Brain microvascular endothelial cell (primary cell): Measurements from ENCODE around the gene NF1.
A peak's percentile ranks its signal among the peaks of the same experiment; 100 is the strongest.

ENCODE experiments used
- DNase-seq: peaks from one replicate; pipeline ENCODE4 v3.0.0-alpha.2; 2020
- H3K27ac ChIP-seq: fragments of 250-450 bp; sonication (Bioruptor Pico); 2 replicates; pipeline ENCODE4 v1.5.1; 2020; ENCODE audit warnings: mild to moderate bottlenecking, moderate library complexity
- H3K27me3 ChIP-seq: fragments of 250-450 bp; sonication (Bioruptor Pico); replicated peaks from 2 replicates; pipeline ENCODE4 v1.5.1; 2020; ENCODE audit warnings: mild to moderate bottlenecking
- H3K36me3 ChIP-seq: fragments of 250-450 bp; sonication (Bioruptor Pico); replicated peaks from 2 replicates; pipeline ENCODE4 v1.5.1; 2020; ENCODE audit warnings: mild to moderate bottlenecking
- H3K4me3 ChIP-seq: 2 replicates; pipeline ENCODE4 v1.5.1; 2011; ENCODE audit warnings: low read depth, mild to moderate bottlenecking, control low read depth, low read length, moderate library complexity
- in situ Hi-C: cut with HindIII; loops from 2 replicates; pipeline ENCODE4 v1.10.0; 2017; ENCODE audit warnings: low sequenced_read_pairs, low pct_ligation_motif_present
- TF ChIP-seq, protein P1 (sequence below): IDR thresholded peaks from 2 replicates; pipeline ENCODE4 v1.5.1; 2011; ENCODE audit warnings: low read depth, mild to moderate bottlenecking, moderate library complexity, low read length, control low read depth, inconsistent platforms; ENCODE audit errors: missing control alignments

NF1 gene

DNA sequence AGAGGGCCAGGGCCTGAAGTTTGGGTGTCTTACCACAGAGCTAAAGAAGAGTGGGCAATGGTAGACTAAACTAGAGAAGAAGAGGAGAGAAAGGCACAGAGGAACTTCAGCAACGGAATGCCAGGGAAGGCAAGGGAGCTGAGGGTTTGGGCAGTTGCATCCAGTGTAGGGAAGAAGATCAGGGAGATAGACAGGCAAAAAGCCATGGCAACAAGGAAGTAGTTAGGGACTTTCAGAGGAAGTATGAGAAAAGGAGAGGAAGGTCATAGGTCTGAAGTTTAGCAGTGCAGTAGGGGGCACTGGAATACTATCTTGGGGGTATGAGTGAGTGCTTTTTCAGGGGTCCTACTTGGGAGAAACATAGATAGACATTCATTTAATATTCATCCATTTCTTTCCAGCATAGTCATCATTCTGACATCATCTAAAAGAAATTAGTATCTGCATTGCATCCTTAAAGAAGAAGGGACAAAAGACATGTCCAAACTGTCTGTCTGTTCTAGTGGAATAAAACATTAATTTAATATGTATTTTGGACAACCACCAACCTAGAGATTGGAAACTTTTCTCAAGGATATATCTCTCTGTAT is 2.2 kb upstream of the NF1 start:
- H3K4me3 ChIP-seq, result no peak overlapping the region
- no peak overlapping the region for H3K27ac ChIP-seq
- in situ Hi-C loops, result no loop called here

DNA sequence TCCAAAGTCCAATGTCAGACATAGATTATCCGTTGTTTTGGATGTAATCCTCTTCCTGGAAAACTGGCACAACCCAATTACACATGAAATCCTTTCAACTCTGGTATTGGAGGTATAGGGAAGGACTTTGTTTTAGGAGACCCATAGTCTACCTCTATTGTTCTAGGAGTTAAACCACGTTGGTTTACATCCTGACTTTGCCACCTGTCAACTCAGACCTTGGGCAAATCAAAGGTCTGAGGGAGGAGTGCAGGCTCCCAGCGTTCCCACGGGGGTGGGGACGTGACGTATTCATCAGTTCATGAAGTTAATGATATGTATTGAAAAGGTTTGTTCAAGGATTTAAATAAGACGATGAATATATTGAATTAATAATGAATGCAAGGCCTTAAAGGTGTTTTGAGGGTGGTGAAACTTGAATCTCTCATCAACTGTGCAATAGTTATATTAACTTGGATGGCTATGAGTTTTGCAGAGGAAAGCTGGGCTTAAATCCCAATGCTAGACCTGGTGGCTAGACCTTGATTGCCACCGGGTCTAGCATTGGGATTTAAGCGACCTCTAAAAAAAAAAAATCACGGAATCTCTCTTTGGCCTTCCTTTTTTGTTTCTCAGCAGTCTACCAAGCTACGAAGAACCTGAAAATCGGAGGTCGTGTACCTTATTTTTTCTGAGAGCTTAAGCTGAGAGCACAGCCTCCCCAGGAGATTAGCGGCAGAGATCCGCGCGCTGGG is 744 bp upstream of the NF1 start:
- TF ChIP-seq, protein P1, sequence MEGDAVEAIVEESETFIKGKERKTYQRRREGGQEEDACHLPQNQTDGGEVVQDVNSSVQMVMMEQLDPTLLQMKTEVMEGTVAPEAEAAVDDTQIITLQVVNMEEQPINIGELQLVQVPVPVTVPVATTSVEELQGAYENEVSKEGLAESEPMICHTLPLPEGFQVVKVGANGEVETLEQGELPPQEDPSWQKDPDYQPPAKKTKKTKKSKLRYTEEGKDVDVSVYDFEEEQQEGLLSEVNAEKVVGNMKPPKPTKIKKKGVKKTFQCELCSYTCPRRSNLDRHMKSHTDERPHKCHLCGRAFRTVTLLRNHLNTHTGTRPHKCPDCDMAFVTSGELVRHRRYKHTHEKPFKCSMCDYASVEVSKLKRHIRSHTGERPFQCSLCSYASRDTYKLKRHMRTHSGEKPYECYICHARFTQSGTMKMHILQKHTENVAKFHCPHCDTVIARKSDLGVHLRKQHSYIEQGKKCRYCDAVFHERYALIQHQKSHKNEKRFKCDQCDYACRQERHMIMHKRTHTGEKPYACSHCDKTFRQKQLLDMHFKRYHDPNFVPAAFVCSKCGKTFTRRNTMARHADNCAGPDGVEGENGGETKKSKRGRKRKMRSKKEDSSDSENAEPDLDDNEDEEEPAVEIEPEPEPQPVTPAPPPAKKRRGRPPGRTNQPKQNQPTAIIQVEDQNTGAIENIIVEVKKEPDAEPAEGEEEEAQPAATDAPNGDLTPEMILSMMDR, result no peak
- H3K4me3 ChIP-seq, result peak overlapping the region; percentile 79
- H3K27ac ChIP-seq, result peak overlapping the region; percentile 37
- no peaks in the 10 kb centered on the region for H3K36me3 ChIP-seq
- in situ Hi-C loops, result no loop called here
- DNase-seq, result no peak
- no peaks in the 10 kb centered on the region for H3K27me3 ChIP-seq

More for the DNA sequence above, 2.2 kb upstream of the NF1 start:
- H3K27me3 ChIP-seq, result no peaks in the 10 kb centered on the region
- TF ChIP-seq, protein P1, result no peak
- H3K36me3 ChIP-seq, result no peaks in the 10 kb centered on the region
- no peak for DNase-seq

DNA sequence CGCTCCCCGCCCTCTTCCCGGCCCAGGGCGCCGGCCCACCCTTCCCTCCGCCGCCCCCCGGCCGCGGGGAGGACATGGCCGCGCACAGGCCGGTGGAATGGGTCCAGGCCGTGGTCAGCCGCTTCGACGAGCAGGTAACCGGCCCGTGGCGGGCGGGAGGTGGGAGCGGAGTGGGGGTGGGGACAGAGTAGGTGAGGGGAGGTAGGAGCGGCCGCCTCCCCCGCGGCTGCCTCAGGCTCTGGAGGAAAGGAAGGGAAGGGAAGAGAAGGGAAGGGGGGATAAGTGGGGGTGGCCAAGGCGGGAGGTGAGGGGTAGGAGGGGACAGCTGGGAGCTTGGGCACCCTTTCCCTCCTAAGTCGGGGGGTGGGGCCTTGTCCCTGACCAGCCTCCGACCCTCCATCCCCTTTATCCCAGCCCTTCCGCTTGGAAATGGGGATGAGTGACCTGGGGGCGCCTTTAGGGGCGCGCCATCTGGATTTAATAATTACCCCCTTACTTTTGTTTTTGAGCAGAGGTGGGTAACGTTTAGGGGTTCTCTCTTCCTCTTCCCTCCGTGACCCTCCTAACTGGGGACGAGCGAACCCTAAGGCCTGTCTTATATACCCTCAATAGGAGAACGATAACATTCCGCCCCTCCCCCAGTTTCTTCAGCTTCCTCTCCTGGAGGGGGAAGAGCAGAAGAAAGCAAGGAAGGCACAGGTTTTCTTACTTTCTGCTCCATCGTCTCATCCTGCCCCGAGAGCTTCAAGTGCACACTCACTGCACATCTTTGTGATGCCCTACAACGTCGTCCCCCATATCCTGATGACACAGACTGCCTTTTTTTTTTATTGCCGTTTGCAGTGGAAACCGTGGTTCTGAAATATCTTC is 694 bp downstream of the NF1 start:
- TF ChIP-seq, protein P1, result no peak
- no peak for DNase-seq
- H3K27ac ChIP-seq, result peak overlapping the region; percentile 68
- H3K36me3 ChIP-seq, result no peaks in the 10 kb centered on the region
- H3K27me3 ChIP-seq, result no peaks in the 10 kb centered on the region
- in situ Hi-C loops, result no loop called here
- H3K4me3 ChIP-seq, result peak overlapping the region; percentile 79

DNA sequence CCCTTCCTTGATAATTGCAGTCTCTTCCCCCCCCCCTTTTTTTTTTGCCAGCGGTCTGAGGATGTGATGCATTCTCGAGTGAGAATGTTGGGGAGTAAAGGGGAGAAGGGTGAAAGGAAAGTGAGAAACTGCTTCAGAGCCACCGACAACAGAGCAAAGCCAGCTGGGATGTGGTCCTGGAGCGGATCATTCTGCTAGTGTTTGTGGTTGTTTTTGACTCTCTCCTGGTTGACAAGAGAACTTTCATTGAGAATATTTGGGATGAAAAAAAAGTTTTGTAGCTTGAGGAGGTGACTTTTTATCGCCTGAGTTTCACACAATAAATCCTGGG is 1.3 kb downstream of the NF1 start:
- Histone ChIP-seq H3K27ac (no peak overlapping the region), H3K36me3 (no peaks in the 10 kb centered on the region), H3K4me3 (peak overlapping the region; percentile 79), H3K27me3 (no peaks in the 10 kb centered on the region)
- in situ Hi-C loops, result no loop called here
- TF ChIP-seq, protein P1, result no peak
- DNase-seq, result no peak

DNA sequence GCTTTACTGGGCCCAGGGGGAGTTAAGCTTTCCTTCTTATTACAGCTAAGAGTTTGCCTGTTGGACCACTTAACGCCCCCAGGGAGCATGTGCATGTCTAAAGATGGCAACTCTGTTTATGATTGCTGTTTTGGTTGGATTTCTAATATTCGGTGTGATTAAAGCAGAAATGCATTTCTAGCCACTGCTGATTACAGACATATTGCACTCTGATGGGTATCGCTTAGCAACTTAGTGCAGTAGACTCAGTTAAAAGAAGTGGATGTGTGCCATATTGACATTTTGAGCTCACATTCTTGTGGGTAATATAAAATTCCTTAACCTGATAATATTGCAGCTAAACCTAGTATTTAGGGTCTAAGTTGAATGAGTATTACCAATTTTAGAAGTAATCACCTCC is 4.2 kb downstream of the NF1 start:
- DNase-seq, result no peak
- H3K36me3 ChIP-seq, result no peaks in the 10 kb centered on the region
- no peaks in the 10 kb centered on the region for H3K27me3 ChIP-seq
- H3K27ac ChIP-seq, result no peak overlapping the region
- H3K4me3 ChIP-seq, result no peak overlapping the region
- in situ Hi-C loops, result no loop called here
- TF ChIP-seq, protein P1, result no peak
